K562 (cell line): ENCODE results near the gene IL17REL. TPM values are rescaled to one million over a fixed set of nuclear protein-coding genes. Genes with fewer than 3 reads are reported as not detected.

ENCODE experiments used
- ATAC-seq: fragments of 200-7000 bp; cut with Tn5 transposase; 3 replicates; pipeline ENCODE4 v1.9.1; 2020; ENCODE audit warnings: moderate library complexity
- BruUV-seq: library from RNA; stranded (reverse); fragments of 400-500 nt; replicated peaks from 2 replicates; lab custom pipeline; 2021; lab: Mats Ljungman, UMichigan
- CTCF ChIA-PET: fragments of 300-600 bp; formaldehyde crosslinking; extraction: SDS; loops from one replicate; lab custom pipeline; 2021; ENCODE audit warnings: low intra/inter-chr PET ratio; lab: Yijun Ruan, JAX
- POLR2A ChIA-PET: fragments of 300-600, 350-650 bp; sonication (Branson Sonifier 250); formaldehyde crosslinking; extraction: SDS; loops from one replicate; lab custom pipeline; 2021; ENCODE audit warnings: antibody characterized with exemption, inconsistent platforms; lab: Yijun Ruan, JAX
- DNase-seq, 4 experiments: peaks; one replicate each; pipeline versions ENCODE4 v3.0.0 to v3.0.0-alpha.2; 2011 to 2018; ENCODE audit warnings: low spot score in 3 of 4, mixed read lengths in 3 of 4; ENCODE audit errors: extremely low read depth in 1 of 4
- FAIRE-seq: peaks from 2 replicates; lab custom pipeline; 2011; peaks lifted over from hg19 to GRCh38; lab: Jason Lieb, UNC
- H2AFZ ChIP-seq: 2 replicates; pipeline ENCODE4 v1.6.0; 2011; ENCODE audit warnings: low read depth, low read length, control low read depth, inconsistent platforms
- H3K27ac ChIP-seq: fragments of 200-600 bp; 3 replicates; pipeline ENCODE4 v1.8.0; 2011; ENCODE audit warnings: low read depth, mild to moderate bottlenecking, control low read depth, inconsistent platforms, low read length, moderate library complexity, mixed read lengths; ENCODE audit errors: extremely low read depth
- H3K27me3 ChIP-seq, 2 experiments: fragments of 300-600 bp in 1 of 2; 2 replicates in 1 of 2; 3 replicates in 1 of 2; pipeline versions ENCODE4 v1.6.0 to v1.8.0; 2011; ENCODE audit warnings: inconsistent platforms in 2 of 2, low read length in 2 of 2, mild to moderate bottlenecking in 1 of 2, mixed read lengths in 1 of 2, moderate library complexity in 1 of 2; ENCODE audit not compliant: control insufficient read depth in 2 of 2, insufficient read depth in 2 of 2
- H3K36me3 ChIP-seq: fragments of 300-600 bp; 3 replicates; pipeline ENCODE4 v1.8.0; 2011; ENCODE audit warnings: mild to moderate bottlenecking, low read length, inconsistent platforms; ENCODE audit not compliant: control insufficient read depth, insufficient read depth
- H3K4me1 ChIP-seq, 2 experiments: fragments of 200-600 bp in 1 of 2; replicated peaks in 1 of 2; 2 replicates in 1 of 2; 3 replicates in 1 of 2; pipeline versions ENCODE4 v1.5.1 to v1.8.0; 2011; ENCODE audit warnings: inconsistent platforms in 2 of 2, low read length in 2 of 2, mild to moderate bottlenecking in 1 of 2, mixed read lengths in 1 of 2, moderate library complexity in 1 of 2; ENCODE audit not compliant: control insufficient read depth in 2 of 2, insufficient read depth in 2 of 2
- H3K4me2 ChIP-seq: 2 replicates; pipeline ENCODE4 v1.6.1; 2011; ENCODE audit warnings: low read length, control low read depth, inconsistent platforms, mixed read lengths; ENCODE audit not compliant: insufficient read depth
- H3K4me3 ChIP-seq: fragments of 200-600 bp; sonication (generic), shearing (Covaris generic); 2 replicates; pipeline ENCODE4 v1.5.1; 2016; ENCODE audit warnings: control low read depth, inconsistent platforms
- H3K79me2 ChIP-seq: fragments of 200-600 bp; 3 replicates; pipeline ENCODE4 v1.8.0; 2011; ENCODE audit warnings: low read length, inconsistent platforms; ENCODE audit not compliant: control insufficient read depth, insufficient read depth
- H3K9ac ChIP-seq, 2 experiments: 2 replicates each; pipeline versions ENCODE4 v1.6.0 to v1.6.1; 2011; ENCODE audit warnings: low read depth in 2 of 2, low read length in 2 of 2, control low read depth in 1 of 2, inconsistent platforms in 1 of 2, mild to moderate bottlenecking in 1 of 2, mixed read lengths in 1 of 2; ENCODE audit not compliant: insufficient read depth in 1 of 2
- H3K9me1 ChIP-seq: one replicate; pipeline ENCODE4 v1.6.0; 2011; ENCODE audit warnings: inconsistent platforms, mild to moderate bottlenecking, low read length, moderate library complexity; ENCODE audit not compliant: control insufficient read depth, insufficient read depth
- H3K9me3 ChIP-seq: replicated peaks from 2 replicates; pipeline ENCODE4 v1.5.1; 2011; ENCODE audit warnings: low read depth, low read length, inconsistent platforms; ENCODE audit not compliant: control insufficient read depth, insufficient read depth
- H4K20me1 ChIP-seq: replicated peaks from 2 replicates; pipeline ENCODE4 v1.6.1; 2011; ENCODE audit warnings: low read length, inconsistent platforms, mixed read lengths; ENCODE audit not compliant: control insufficient read depth, insufficient read depth
- CGGBP1 ChIP-seq: fragments of 250-450 bp; sonication (Bioruptor Pico); IDR thresholded peaks from 2 replicates; pipeline ENCODE4 v1.9.0; 2021; ENCODE audit warnings: mild to moderate bottlenecking
- MLX ChIP-seq, 2 experiments: fragments of 450-650 bp in 1 of 2; sonication (generic) in 1 of 2; formaldehyde crosslinking; conservative IDR thresholded peaks; 2 replicates each; pipeline versions ENCODE4 v1.4.0 to v1.8.1; 2020 to 2022; ENCODE audit warnings: mild to moderate bottlenecking in 1 of 2, missing genetic modification reagents in 1 of 2
- WGBS: fragments of 100-300 bp; shearing (Covaris generic); methylation state at CpG from one replicate; pipeline ENCODE4 v1.1.6; 2016; ENCODE audit warnings: low coverage, mixed read lengths; ENCODE audit not compliant: insufficient coverage; ENCODE audit errors: missing lambda C conversion rate; 5-methylcytosine and 5-hydroxymethylcytosine counted together
- in situ Hi-C: fragments of 300-500 bp; cut with MboI; formaldehyde crosslinking; loops from 4 replicates; pipeline ENCODE4 v1.15.0; 2018; ENCODE audit warnings: inconsistent platforms, mixed read lengths
- intact Hi-C: fragments of 100-400 bp; cut with micrococcal nuclease; formaldehyde crosslinking; loops from 2 replicates; pipeline ENCODE4 v1.14.2; 2022
- polyA plus RNA-seq, 8 experiments: library from polyadenylated mRNA; depleted of rRNA in 4 of 8; stranded (reverse) in 5 of 8; unstranded in 3 of 8; fragments of >200 nt; fragmentation: Nextera tagmentation in 2 of 8; fragmentation: Illumina TruSeq in 1 of 8; extraction: Ambion mirVana in 2 of 8; extraction: Trizol in 1 of 8; gene quantifications; 2 replicates each; pipeline versions ENCODE4 v1.2.1 to v1.2.3, GENCODE V29; 2011 to 2014; ENCODE audit warnings: inconsistent platforms in 1 of 8, missing spikeins in 1 of 8
- total RNA-seq, 7 experiments: library from RNA; depleted of rRNA in 6 of 7; stranded (reverse); fragments of >200 nt in 6 of 7; fragmentation: Illumina TruSeq in 2 of 7; extraction: Trizol in 2 of 7; gene quantifications; 2 replicates each; pipeline versions ENCODE4 v1.2.1 to v1.2.3, GENCODE V29; 2011 to 2021; ENCODE audit warnings: low replicate concordance in 1 of 7

The IL17REL gene
- total and polyA plus RNA-seq, 9 of the 15 experiments (the other 6 are each of a cell fraction or from before 2014, with no cell fraction given): 0.05 to 0.42 (median 0.11) TPM; not detected in 4

DNA sequence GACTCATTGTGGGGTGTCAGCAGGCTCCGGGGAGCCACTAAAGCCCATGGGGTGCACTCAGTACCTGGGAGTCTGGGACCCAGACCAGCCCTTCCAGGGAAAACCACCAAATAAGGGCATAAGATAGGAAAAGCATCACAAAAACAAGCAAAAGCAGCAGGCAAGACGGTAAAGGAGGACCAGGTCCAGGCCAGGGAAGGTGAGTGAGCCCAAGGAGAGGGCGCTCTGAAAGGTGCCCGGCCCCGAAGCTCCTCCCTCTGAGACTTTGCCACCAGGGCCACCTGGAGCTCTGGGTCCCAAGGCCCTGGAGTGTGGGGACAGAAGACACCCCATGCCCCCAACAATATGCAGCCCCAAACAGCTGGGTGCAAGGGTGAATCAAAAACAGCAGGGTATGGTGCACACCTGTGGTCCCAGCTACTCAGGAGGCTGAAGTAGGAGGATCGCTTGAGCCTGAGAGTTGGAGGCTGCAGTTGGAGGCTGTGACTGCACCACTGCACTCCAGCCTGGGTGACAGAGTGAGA is 5.2 kb upstream of the IL17REL start:
- Histone ChIP-seq H2AFZ (no peak overlapping the region), H3K9ac (no peak overlapping the region), H3K27me3 (peaks cover 0 to 21% of the 10 kb centered on the region in 2 experiments; a peak in 2 of 5 replicates), H3K36me3 (no peaks in the 10 kb centered on the region), H3K4me2 (no peak overlapping the region), H3K4me3 (no peak overlapping the region), H3K9me3 (no peaks in the 10 kb centered on the region; the same call in 1 of the 2 replicates), H3K27ac (no peak overlapping the region), H4K20me1 (no peaks in the 10 kb centered on the region), H3K4me1 (peaks cover 0 to 34% of the 10 kb centered on the region in 2 experiments; a peak in 2 of 5 replicates), H3K9me1 (no peaks in the 10 kb centered on the region), H3K79me2 (no peaks in the 10 kb centered on the region)
- POLR2A ChIA-PET: no interaction called here
- in situ Hi-C loops: no loop called here
- CTCF ChIA-PET: no interaction called here
- intact Hi-C loops: no loop called here
- BruUV-seq: no TSS peak
- FAIRE-seq: no peak
- 37% methylated on average over 2 of the region's 6 CpGs for WGBS
- TF ChIP-seq MLX (CRISPR knock-in tag; conservative IDR thresholded peaks at IDR 0.05): no peak
- TF ChIP-seq CGGBP1: no peak
- DNase-seq: no peak
- ATAC-seq: no peak
